SW480 (cell line): Measurements from ENCODE around the gene NUDT22.
A peak's percentile ranks its signal among the peaks of the same experiment; 100 is the strongest.

Experiments
- DNase-seq: peaks from one replicate; pipeline ENCODE4 v3.0.0-alpha.2; 2016; ENCODE audit warnings: low spot score

NUDT22 gene

DNA sequence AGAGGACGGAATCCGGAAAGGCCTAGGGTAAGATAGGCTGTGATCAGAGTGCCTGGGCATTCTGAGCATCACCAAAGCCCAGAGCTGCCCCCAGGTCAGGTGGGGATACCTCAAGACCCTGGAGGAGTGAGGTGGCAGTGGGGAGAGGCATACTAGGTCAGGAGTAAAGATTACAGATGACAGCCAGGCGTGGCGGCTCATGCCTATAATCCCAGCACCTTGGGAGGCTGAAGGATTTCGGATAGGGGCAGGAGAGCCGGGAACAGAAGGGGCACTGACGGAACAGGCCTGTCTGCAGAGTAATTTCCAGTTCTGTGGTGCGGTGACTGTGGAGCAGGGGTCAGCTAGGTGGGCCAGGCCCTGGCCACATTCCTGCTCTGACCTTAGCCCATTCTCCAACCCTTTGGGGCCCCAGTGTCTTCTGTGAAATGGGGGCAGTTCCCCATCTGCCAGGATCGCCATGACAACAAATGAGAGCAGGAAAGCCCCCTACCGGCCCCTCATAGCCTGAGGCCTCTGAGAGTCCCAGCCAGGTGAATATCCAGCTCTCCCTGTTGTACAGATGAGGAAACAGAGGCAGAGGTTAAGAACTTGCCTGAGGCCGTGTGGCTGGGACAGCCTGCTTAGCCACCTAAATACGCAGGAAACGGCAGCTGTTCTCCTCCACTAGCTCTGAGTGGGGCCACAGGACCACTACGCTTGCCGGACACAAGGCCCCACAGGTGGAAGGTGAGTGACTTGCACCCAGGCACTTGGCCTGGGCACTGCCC lies 49.1 kb downstream of the NUDT22 start:
- DNase-seq, result no peak

- DNase-seq, result no peak
These were observed 49.8 kb downstream of the NUDT22 start for GRCh38 chr11:64275841-64276240.

DNA sequence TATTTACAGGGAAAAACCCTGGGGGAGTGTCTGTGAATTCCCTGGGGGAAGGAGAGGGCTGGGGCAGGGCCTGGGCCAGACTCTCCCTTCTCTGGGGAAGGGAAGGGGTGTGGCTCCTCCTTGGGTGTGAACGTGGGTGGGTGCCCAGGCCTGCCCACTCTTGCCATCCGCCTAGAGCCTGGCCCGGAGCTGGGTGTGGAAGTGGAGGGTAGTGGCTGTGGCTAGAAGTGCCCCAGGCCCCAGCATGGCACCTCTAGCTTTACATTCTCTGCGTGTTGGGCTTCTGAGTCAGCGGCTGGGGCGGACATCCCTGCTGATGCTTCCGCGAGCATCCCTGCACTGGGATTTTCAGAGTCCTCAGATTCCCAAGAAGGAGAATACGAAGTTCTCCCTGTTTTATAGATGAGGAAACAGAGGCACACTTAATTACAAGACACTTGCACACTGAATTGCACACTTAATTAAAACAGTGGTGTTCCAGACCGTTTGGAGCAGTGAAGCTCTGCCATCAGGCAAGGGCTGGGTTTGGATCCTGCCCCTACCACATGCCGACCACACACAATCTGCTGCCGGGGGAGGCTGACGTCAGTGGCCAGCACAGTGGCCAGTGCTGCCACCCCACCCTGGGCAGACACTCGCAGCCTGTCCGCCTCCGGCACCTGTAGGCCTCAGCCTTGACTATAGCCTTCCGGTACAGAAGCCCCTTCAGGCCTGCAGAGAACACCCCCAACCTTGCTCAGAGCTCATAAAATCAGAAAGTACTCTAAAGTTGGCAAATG lies 50.8 kb downstream of the NUDT22 start:
- peak; percentile 93 for DNase-seq

- no peak for DNase-seq
These were observed 52.6 kb downstream of the NUDT22 start for GRCh38 chr11:64278576-64279190.
